Fibroblast of mammary gland (primary cell): Measurements from ENCODE around the gene MTRR.

Source experiments
- DNase-seq: peaks from one replicate; pipeline ENCODE4 v3.0.0-alpha.2; 2010; ENCODE audit warnings: low read depth
- H3K4me3 ChIP-seq: 2 replicates; pipeline ENCODE4 v1.5.1; 2011; ENCODE audit warnings: low read depth, mild to moderate bottlenecking, low read length, moderate library complexity; ENCODE audit not compliant: control insufficient read depth
- CTCF ChIP-seq: conservative IDR thresholded peaks from 2 replicates; pipeline ENCODE4 v1.5.1; 2011; ENCODE audit warnings: low read depth, low read length, inconsistent platforms; ENCODE audit not compliant: control insufficient read depth, insufficient read depth

Gene MTRR

GRCh38 chr5:7848296-7848695, 20.7 kb upstream of the MTRR start:
- no peak for TF ChIP-seq CTCF
- no peak overlapping the region for H3K4me3 ChIP-seq
- DNase-seq, result no peak

GRCh38 chr5:7849681-7850394, 19.1 kb upstream of the MTRR start:
- no peak for DNase-seq
- no peak for TF ChIP-seq CTCF
- H3K4me3 ChIP-seq, result peak overlapping the region; percentile 9

GRCh38 chr5:7850395-7851239, 18.3 kb upstream of the MTRR start, which contains the start of gene CFAP90:
TSS of gene CFAP90 (minus strand) at chr5:7851133. CDS start at chr5:7851021, 112 bp downstream.
- peak; percentile 35 for DNase-seq
- peak within 1 kb of the TSS; percentile 25 for H3K4me3 ChIP-seq
- TF ChIP-seq CTCF, result peak; percentile 32

GRCh38 chr5:7851240-7851592, 17.7 kb upstream of the MTRR start:
- H3K4me3 ChIP-seq, result peak overlapping the region; percentile 25
- no peak for DNase-seq
- no peak for TF ChIP-seq CTCF

- H3K4me3 ChIP-seq, result no peak overlapping the region
- DNase-seq, result no peak
- TF ChIP-seq CTCF, result no peak
These were observed 17.2 kb upstream of the MTRR start for GRCh38 chr5:7851617-7852289.

GRCh38 chr5:7852542-7852941, 16.4 kb upstream of the MTRR start:
- peak; percentile 44 for DNase-seq
- H3K4me3 ChIP-seq, result no peak overlapping the region
- TF ChIP-seq CTCF, result no peak
